ENCODE data around the gene KRTAP4-7.
"Not testable (repeated sequence)": the region's sequence is repeated elsewhere in the genome, so short reads cannot be mapped to it uniquely, and the experiment has no call there.

The KRTAP4-7 gene

DNA sequence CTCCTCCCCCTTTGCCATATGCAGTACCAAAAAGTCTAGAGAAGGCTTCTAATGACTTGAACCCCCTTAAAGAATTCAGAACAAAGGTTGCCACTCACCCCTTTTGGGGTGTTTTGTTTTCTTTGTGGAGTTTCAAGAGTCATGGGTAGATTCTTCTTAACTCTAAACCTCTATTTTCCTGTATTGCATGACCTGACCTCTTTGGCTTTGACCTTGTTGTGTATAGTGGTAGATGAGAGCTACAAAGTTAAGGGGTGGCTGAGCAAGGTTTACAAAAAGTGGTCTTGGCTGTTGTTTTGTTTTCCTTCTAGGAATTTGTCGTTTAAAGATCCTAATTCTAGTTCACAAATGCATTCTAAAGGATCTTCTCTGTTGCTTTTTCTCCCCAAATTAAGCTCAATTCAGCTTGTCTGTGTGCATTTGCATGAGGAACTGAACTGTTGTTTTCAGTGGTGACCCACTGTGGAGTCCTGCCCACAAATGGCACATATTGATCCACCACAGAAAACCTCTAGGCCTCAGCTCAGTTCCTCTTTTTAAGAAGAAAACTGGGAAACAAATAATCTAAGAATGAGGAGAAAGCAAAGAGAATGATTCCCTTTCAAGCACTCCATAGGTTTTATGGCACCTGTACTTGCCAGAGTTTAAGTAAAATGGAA is 24.9 kb downstream of the KRTAP4-7 start:
- DNase-seq (ENCODE audit: low read depth in 1 of 2, low spot score in 1 of 2) = not testable (repeated sequence)

DNA sequence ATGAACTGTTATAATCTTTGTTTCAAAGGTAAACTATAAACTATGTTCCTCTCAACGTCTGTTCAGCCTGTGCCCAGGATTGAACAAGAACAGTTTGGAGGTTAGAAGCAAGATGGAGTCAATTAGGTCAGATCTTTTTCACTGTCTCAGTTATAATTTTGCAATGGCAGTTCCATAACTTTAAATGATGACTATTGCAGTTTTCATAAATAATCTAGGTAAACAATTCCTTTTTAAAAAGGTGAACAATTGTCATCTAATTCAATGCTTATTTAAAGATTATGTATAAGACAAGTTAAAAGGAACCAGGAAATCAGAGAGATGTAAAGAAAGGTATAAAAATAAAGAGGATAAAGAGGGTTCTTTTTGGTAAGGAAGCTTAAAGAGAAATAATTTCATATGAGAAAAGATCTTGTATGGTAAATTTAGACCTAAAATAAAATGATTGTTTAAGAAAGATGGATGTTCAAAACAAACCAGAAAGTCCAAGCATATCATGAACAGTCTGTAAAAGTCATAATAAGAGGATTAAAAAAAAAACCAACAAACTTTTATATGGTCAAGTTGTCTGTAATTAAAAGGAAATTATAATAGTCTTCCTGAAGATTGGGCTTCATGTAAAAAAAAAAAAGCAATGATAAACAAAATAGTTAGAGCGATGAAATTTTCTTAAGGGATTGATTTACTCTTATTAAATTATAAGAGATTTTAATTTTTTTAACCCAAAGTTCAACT is 27.4 kb downstream of the KRTAP4-7 start:
- DNase-seq (ENCODE audit: low read depth in 1 of 2, low spot score in 1 of 2) = no peak

DNA sequence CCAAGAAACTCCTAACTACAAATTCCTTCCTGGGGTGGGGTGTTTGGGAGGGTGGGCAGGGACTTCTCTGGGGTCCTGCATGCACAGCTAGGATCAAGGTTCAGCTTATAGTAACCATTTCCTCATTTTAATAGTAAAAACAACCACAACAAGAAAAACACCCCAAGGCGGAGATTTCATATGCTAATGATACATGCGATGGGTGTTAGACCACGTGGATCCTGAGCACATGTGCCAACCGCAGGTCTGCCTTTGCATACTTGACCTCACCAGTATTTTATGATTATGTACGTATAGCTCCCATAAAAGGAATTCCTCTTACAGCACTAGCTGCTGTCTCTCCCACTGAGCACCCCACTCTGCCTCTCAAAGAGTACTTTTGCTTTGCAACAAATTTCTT is 32.3 kb downstream of the KRTAP4-7 start:
- DNase-seq (ENCODE audit: low read depth in 1 of 2, low spot score in 1 of 2) = no peak

DNA sequence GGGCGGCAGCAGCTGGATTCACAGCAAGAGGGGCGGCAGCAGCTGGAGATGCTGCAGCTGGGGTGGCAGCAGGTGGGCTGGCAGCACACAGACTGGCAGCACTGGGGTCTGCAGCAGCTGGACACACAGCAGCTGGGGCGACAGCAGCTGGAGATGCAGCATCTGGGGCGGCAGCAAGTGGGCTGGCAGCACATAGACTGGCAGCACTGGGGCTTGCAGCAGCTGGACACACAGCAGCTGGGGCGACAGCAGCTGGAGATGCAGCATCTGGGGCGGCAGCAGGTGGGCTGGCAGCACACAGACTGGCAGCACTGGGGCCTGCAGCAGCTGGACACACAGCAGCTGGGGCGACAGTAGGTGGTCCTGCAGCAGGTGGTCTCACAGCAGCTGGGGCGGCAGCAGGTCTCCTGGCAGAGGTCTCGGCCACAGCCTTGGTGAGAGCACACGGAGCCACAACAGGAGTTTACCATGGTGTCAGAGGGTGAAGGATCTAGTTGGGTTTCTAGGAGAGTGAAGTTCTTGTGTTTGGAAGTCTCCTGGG is 34.0 kb downstream of the KRTAP4-7 start, which contains the start of gene KRTAP4-11:
KRTAP4-11 (minus strand) TSS at position 528 of the 541 bp plus-strand sequence; CDS start at position 470, 58 bp downstream.
- not testable (repeated sequence) for DNase-seq (ENCODE audit: low read depth in 1 of 2, low spot score in 1 of 2)

DNA sequence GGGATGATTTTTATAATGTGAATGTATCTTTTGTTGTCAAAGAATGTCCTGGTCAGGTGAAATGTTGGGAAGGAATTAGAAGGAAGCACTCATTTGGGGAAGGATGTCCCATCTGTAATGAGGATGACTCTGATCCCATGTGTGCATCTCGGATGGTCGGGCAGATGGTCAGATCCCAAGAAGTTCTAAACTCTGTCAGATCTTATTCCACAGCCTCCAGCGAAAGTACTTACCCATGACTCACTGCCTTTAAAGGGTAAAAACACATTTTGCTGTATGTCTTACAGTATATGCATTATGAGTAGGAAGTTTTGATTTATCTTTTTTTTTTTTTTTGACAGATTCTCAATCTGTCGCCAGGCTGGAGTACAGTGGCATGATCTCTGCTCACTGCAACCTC is 34.8 kb downstream of the KRTAP4-7 start:
- no peak for DNase-seq (ENCODE audit: low read depth in 1 of 2, low spot score in 1 of 2)

DNA sequence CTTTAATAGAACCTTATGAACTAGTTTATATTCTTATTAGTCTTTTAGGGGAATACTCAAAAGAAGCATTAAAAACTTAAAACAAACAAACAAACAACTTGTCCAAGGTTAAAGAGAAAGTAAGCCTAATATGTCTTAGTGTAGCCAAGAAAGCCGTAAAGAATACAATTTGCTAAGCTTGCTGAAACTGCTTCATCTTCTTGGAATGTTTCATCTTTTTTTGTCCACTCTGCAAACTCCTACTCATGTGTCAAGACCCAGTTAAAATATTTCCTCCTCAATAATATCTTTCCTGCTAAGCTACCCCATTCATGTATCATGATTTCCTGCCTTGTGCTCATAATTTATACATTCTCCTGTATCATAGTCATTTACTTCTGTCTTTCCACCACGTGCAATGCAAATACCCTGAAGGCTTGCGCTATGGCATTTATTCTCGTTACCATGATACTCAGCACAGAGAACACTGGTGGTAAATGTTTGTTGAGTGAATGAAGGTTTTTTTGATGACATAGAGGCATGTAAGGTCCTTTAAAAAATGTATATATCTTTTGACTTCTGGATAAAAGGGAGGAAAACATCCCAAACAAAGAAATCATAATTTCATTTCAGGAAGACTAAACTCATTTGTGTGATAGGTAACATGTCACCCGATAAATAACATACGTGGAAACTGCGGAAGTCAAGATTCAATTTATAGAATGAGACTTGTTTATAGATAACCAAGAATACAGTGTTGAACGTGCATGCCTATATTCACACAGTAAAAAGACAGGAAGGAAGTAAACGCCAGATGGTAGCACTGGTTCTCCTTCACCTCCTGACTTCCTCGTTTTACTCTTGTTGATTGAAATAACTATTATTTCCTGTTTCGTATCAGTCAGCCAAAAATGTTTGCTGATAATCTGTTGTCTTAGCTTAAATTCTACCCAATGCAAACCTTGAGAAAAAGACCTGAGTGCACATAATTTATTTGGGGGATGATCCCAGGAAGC is 36.0 kb downstream of the KRTAP4-7 start:
- not testable (repeated sequence) for DNase-seq (ENCODE audit: low read depth in 1 of 2, low spot score in 1 of 2)

DNA sequence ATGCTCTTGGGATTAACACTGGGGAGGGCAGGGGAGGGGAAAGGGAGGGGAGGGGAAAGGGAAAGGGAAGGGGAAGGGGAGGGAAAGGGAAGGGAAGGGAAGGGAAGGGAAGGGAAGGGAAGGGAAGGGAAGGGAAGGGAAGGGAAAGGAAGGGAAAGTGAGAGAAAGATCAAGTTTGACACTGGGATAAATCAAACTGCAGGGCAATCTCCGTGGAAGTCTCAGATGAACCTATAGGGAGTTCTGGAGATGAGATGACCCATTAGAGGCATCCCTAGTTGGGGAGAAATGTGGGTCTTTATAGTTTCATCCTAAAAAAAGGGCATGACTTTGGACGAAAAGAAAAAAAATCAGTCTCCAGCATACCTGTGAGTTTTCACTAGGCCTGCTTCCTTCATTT is 37.8 kb downstream of the KRTAP4-7 start:
- DNase-seq (ENCODE audit: low read depth in 1 of 2, low spot score in 1 of 2) = no peak

DNA sequence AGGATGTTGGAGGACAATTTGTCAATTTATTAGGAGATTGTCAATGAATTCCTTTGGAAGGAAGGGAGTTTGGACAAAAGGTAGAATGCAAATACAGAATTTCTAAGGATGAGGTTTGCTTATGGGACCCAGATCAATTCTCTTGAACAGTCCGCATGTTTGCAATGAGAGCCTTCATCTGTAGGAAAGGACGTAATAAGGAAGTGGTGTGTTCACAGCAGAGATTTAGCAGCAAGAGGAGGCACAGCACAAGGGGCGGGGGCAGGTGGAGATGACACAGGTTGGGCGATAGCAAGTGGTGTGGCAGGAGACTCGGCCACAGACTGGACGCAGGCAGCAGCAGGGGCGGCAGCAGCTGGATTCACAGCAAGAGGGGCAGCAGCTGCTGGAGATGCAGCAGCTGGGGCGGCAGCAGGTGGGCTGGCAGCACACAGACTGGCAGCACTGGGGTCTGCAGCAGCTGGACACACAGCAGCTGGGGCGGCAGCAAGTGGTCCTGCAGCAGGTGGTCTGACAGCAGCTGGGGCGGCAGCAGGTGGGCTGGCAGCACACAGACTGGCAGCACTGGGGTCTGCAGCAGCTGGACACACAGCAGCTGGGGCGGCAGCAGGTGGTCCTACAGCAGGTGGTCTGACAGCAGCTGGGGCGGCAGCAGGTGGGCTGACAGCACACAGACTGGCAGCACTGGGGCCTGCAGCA is 39.5 kb downstream of the KRTAP4-7 start:
- not testable (repeated sequence) for DNase-seq (ENCODE audit: low read depth in 1 of 2, low spot score in 1 of 2)

DNA sequence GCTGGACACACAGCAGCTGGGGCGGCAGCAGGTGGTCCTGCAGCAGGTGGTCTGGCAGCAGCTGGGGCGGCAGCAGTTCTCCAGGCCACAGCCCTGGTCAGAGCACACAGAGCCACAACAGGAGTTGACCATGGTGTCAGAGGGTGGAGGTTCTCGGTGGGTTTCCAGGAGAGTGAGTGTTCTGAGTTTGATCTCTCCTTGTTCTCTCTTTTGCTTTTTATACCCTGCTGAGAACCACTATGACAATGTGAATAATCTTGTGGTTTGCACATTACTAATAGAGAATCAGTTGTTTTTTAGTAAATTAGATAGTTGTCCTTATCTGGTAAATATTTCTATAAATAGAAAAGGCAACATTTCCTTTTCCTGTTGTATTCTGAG is 40.0 kb downstream of the KRTAP4-7 start, which contains the start of gene KRTAP4-12:
KRTAP4-12 (minus strand) TSS at position 192 of the 381 bp plus-strand sequence; CDS start at position 132, 60 bp downstream.
- DNase-seq (ENCODE audit: low read depth in 1 of 2, low spot score in 1 of 2) = not testable (repeated sequence)

DNA sequence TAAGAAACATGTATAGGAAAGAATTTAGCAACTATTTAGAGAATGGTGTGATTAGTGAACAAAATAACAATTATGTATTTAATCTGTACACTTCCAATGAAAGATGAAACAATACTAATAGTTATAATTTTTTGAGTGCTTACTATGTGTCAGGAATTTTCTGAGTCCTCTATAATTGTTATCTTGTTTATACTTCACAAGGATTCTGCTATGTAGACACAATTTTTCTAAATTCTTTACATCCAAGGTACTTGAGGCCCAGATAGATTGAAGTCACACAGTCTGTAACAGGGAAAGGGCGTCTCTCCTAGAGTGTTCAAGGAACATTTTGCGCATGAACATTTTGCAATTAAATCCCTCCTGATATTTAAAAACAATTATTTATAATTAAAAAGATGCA is 41.1 kb downstream of the KRTAP4-7 start:
- no peak for DNase-seq (ENCODE audit: low read depth in 1 of 2, low spot score in 1 of 2)

DNA sequence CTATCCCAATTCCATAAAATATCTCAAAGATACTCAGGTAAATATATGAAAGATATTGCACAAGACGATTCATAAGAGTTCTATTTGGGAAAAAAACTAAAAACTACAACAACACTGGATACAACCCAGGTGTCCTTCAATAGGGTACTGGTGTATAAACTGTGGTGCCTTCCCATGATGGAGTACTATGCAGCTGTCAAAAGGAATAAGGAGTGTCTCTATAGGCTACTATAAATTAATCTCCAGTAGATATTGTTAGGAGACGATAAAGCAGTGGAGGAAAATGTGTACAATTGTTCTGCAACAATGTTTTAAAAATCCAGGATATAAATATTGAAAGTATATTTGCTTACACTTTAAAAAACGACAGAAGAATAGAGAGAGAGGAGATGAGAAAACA is 42.5 kb downstream of the KRTAP4-7 start:
- no peak for DNase-seq (ENCODE audit: low read depth in 1 of 2, low spot score in 1 of 2)

DNA sequence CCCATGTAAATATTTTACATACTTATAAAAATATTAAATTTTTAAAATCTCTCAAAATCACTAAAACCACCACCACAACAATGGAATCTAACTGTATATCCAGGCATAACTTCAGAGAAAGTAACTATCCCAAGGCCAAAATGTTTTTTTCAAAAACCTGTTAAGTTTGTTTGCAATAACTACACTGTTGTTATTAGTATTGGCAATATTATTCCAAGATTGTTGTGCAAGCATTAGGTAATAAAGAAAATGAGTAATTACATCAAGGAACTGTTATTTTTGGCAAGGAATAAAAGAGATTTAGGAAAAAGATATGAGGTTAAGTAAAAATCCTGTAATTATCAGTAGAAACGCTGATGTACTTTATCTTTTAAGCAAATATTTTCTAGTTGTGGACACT is 43.4 kb downstream of the KRTAP4-7 start:
- no peak for DNase-seq (ENCODE audit: low read depth in 1 of 2, low spot score in 1 of 2)

DNA sequence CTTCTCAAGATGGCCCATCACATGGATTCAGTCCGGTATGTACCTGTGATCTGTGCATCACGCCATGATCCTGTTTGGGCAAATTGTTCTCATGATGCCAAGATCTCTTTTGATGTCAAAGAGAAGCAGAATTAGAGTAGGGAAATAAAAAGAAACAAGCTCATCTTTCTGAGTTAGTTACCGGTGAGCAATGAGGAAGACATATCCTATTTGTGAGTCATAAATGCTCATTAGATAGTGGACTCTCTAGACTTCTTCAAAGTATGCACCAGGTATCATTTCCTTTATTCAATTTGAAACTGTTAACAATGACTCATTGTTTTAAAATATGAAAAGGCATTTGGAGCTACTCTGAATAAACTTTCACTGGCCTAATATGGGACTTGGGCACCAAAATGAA is 48.0 kb downstream of the KRTAP4-7 start:
- DNase-seq (ENCODE audit: low read depth in 1 of 2, low spot score in 1 of 2) = no peak

DNA sequence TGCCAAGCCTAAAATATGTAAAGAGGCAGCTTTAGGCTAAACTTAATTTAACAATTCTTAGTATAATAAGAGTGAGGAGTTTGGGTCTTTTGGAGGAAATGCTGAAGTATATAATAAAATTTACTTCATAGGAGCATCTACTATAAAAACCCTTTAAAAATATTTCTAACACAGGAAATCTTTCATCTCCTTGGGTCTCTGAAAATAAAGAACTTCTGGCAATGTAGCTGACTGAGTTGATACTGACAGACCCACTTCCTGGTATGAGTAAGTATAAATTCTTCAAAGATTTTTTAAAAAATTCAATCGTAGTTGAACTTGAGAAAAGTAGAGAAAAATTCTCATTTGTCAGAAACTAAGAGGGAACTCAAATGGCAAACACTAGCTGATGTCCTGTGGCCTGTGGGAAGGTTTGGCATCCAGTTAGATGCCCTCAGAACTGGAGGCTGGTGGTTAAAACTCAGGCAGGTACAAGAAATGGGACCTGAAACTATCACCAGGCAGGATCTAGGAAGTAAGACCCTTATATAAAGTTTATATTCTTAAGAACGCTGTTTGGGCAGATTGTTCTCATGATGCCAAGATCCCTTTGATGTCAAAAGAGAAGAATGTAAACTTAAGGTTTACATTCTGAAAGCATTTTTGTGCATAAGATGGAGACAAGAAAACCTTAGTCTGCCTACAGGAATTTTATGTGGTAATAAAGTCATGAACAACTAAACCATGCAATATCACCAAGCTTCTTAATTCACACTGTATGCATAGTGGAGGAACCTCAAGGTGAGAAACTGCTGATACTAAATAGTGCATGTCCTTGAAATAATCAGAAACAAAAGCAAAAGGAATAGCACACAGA is 50.2 kb downstream of the KRTAP4-7 start:
- DNase-seq (ENCODE audit: low read depth in 1 of 2, low spot score in 1 of 2) = no peak

Data from stimulated activated CD4-positive, alpha-beta T cell treated with anti-CD3 and anti-CD28 coated beads, Interleukin-15, amount 100 ng/mL, for 1 hour (primary cell).